ENCODE data around the gene ZNF619.

Gene ZNF619

GRCh38 chr3:40465456-40465855, 11.5 kb upstream of the ZNF619 start:
- DNase-seq = no peak

GRCh38 chr3:40468018-40468417, 8.9 kb upstream of the ZNF619 start:
- DNase-seq = no peak

- no peak for DNase-seq
These were observed 6.2 kb upstream of the ZNF619 start for GRCh38 chr3:40470701-40471100.

GRCh38 chr3:40477666-40478065, 744 bp downstream of the ZNF619 start:
- DNase-seq = no peak

GRCh38 chr3:40487172-40487571, 10.2 kb downstream of the ZNF619 start:
- DNase-seq = no peak

- no peak for DNase-seq
These were observed 14.0 kb downstream of the ZNF619 start for GRCh38 chr3:40490916-40491315.

- no peak for DNase-seq
These were observed 17.8 kb downstream of the ZNF619 start for GRCh38 chr3:40494698-40495097.

- no peak for DNase-seq
These were observed 20.4 kb downstream of the ZNF619 start for GRCh38 chr3:40497288-40497687.

- DNase-seq = no peak
These were observed 23.0 kb downstream of the ZNF619 start for GRCh38 chr3:40499952-40500351.

- DNase-seq = no peak
These were observed 25.1 kb downstream of the ZNF619 start for GRCh38 chr3:40502034-40502433.

GRCh38 chr3:40504636-40505430, 27.9 kb downstream of the ZNF619 start:
- no peak for DNase-seq

GRCh38 chr3:40505599-40506462, 28.9 kb downstream of the ZNF619 start, which contains the start of gene ZNF620:
TSS of gene ZNF620 (plus strand) at chr3:40506039. CDS start at chr3:40506353, 314 bp downstream.
- peak; percentile 82 for DNase-seq

- DNase-seq = no peak
These were observed 34.3 kb downstream of the ZNF619 start for GRCh38 chr3:40511031-40511718.

GRCh38 chr3:40516201-40516600, 39.3 kb downstream of the ZNF619 start:
- no peak for DNase-seq

- DNase-seq = no peak
These were observed 41.1 kb downstream of the ZNF619 start for GRCh38 chr3:40518067-40518466.

- DNase-seq = no peak
These were observed 41.9 kb downstream of the ZNF619 start for GRCh38 chr3:40518848-40519247.

GRCh38 chr3:40521254-40521653, 44.3 kb downstream of the ZNF619 start:
- DNase-seq = no peak

- no peak for DNase-seq
These were observed 46.9 kb downstream of the ZNF619 start for GRCh38 chr3:40523781-40524180.

- DNase-seq = peak; percentile 12
These were observed 47.3 kb downstream of the ZNF619 start for GRCh38 chr3:40524222-40524567.

- DNase-seq = peak; percentile 88
These were observed 47.8 kb downstream of the ZNF619 start, which contains the start of gene ZNF621 for GRCh38 chr3:40524568-40525285. TSS of gene ZNF621 (plus strand) at chr3:40524960. CDS start at chr3:40525841, 881 bp downstream.

- no peak for DNase-seq
These were observed 51.5 kb downstream of the ZNF619 start for GRCh38 chr3:40528426-40528825.

GRCh38 chr3:40532252-40532651, 55.3 kb downstream of the ZNF619 start:
- DNase-seq = no peak

- no peak for DNase-seq
These were observed 57.4 kb downstream of the ZNF619 start for GRCh38 chr3:40534283-40534682.
